Stomach (tissue), 9 donors: ENCODE measurements around the gene TSPAN17. TPM values are rescaled to one million over a fixed set of nuclear protein-coding genes. Genes with fewer than 3 reads are reported as not detected.

Source experiments
- DNase-seq, 2 donors: peaks; one replicate each; pipeline versions ENCODE4 v3.0.0 to v3.0.0-alpha.2; 2013 to 2019
- H3K27ac ChIP-seq, 5 donors: fragments of 200-600 bp in 4 of 5; sonication (generic) in 4 of 5; one replicate each; pipeline ENCODE4 v1.5.1; 2013 to 2019; ENCODE audit warnings: mild to moderate bottlenecking in 1 of 5, moderate library complexity in 1 of 5
- H3K27me3 ChIP-seq, 3 donors: fragments of 200-600 bp; sonication (generic); one replicate each; pipeline ENCODE4 v1.5.1; 2017 to 2019; ENCODE audit warnings: mixed run types in 1 of 3
- H3K36me3 ChIP-seq, 4 donors: fragments of 200-600 bp; sonication (generic); 1 replicate in 3 of 4; 2 replicates in 1 of 4; pipeline ENCODE4 v1.5.1; 2016 to 2019
- H3K4me1 ChIP-seq, 4 donors: fragments of 200-600 bp; sonication (generic); one replicate each; pipeline ENCODE4 v1.5.1; 2016 to 2019
- H3K4me3 ChIP-seq, 4 donors: fragments of 200-600 bp; sonication (generic) in 3 of 4; one replicate each; pipeline ENCODE4 v1.5.1; 2016 to 2019; ENCODE audit warnings: mild to moderate bottlenecking in 1 of 4
- H3K9me3 ChIP-seq, 4 donors: fragments of 200-600 bp; sonication (generic); one replicate each; pipeline ENCODE4 v1.5.1; 2016 to 2019
- CTCF ChIP-seq, 7 experiments: fragments of 450-650 bp in 4 of 7; fragments of 200-600 bp in 3 of 7; sonication (generic) in 3 of 7; IDR thresholded peaks; one replicate each; pipeline ENCODE4 v1.5.1; 2016 to 2019; ENCODE audit warnings: antibody characterized with exemption in 7 of 7, control low read depth in 2 of 7, mild to moderate bottlenecking in 1 of 7
- EP300 ChIP-seq: sonication (generic); formaldehyde crosslinking; IDR thresholded peaks from one replicate; pipeline ENCODE4 v1.6.1; 2017; ENCODE audit warnings: antibody characterized with exemption
- POLR2A ChIP-seq, 4 donors: fragments of 450-650 bp; IDR thresholded peaks; one replicate each; pipeline ENCODE4 v1.6.1; 2016; ENCODE audit warnings: antibody characterized with exemption in 4 of 4, control low read depth in 2 of 4, mild to moderate bottlenecking in 1 of 4, moderate library complexity in 1 of 4
- POLR2AphosphoS5 ChIP-seq, 3 donors: sonication (generic); formaldehyde crosslinking; IDR thresholded peaks; one replicate each; pipeline ENCODE4 v1.6.1; 2016; ENCODE audit warnings: antibody characterized with exemption in 3 of 3
- WGBS, 5 donors: extraction: QIAGEN DNeasy Blood & Tissue Kit in 3 of 5; methylation state at CpG; one replicate each; pipeline versions ENCODE4 v1.1.5 to v1.1.7; 2013 to 2018; 5-methylcytosine and 5-hydroxymethylcytosine counted together
- intact Hi-C: fragments of 100-400 bp; cut with DNase I; formaldehyde crosslinking; loops from one replicate; pipeline ENCODE4 v1.15.1; 2023; ENCODE audit warnings: low total_unique reads
- polyA plus RNA-seq, 3 donors: library from polyadenylated mRNA; stranded (reverse); fragments of 200-250 nt; gene quantifications; one replicate each; pipeline ENCODE4 v1.2.3, GENCODE V29; 2013
- total RNA-seq, 5 donors: library from RNA; depleted of rRNA; stranded (reverse); fragments of >200 nt; gene quantifications; one replicate each; pipeline versions ENCODE4 v1.1.0 to v1.2.3, GENCODE V29; 2014 to 2016
- donor health status: healthy with polysubstance abuse.
- donor health status: Bipolar disorder and iron deficiency.
- donor health status: healthy.

The TSPAN17 gene
- total and polyA plus RNA-seq, 8 donors: 2.3 to 79.9 (median 21.7) TPM

GRCh38 chr5:176674799-176675198 lies 27.5 kb downstream of the TSPAN17 start:
- H3K4me1 ChIP-seq: peaks cover 0 to 3% (median under 1%) of the 10 kb centered on the region in 4 donors
- intact Hi-C loops: no loop called here
- H3K27me3 ChIP-seq: peaks cover 2 to 66% (median 34%) of the 10 kb centered on the region in 3 donors
- H3K9me3 ChIP-seq: no peaks in the 10 kb centered on the region
- no peaks in the 10 kb centered on the region for H3K36me3 ChIP-seq
- H3K27ac ChIP-seq: no peak overlapping the region
- H3K4me3 ChIP-seq: no peak overlapping the region
- DNase-seq: no peak
- 87 to 91% (median 89%) methylated on average over 17 of the region's 17 CpGs for WGBS, 5 donors
- TF ChIP-seq EP300 (no peak), POLR2AphosphoS5 (IDR thresholded peaks at IDR 0.05) (no peak), POLR2A (IDR thresholded peaks at IDR 0.05) (no peak), CTCF (IDR thresholded peaks at IDR 0.05) (no peak)

- TF ChIP-seq POLR2AphosphoS5 (IDR thresholded peaks at IDR 0.05) (no peak), CTCF (IDR thresholded peaks at IDR 0.05) (peak in 3 of 7 experiments; percentile 9 to 26 (median 17)), EP300 (no peak)
- Histone ChIP-seq H3K9me3 (no peaks in the 10 kb centered on the region), H3K4me1 (peaks cover 0 to 8% (median 3%) of the 10 kb centered on the region in 4 donors), H3K36me3 (no peaks in the 10 kb centered on the region), H3K4me3 (no peak overlapping the region), H3K27ac (no peak overlapping the region), H3K27me3 (peaks cover 10 to 66% (median 34%) of the 10 kb centered on the region in 3 donors)
- DNase-seq: peak in 1 of 2 donors; percentile 58
- intact Hi-C loops: no loop called here
- 62 to 68% (median 65%) methylated on average over 19 of the region's 19 CpGs for WGBS, 5 donors
Measured at GRCh38 chr5:176675676-176676360, 28.5 kb downstream of the TSPAN17 start.

GRCh38 chr5:176676361-176676824 lies 29.1 kb downstream of the TSPAN17 start:
- Histone ChIP-seq H3K27me3 (peaks cover 10 to 67% (median 37%) of the 10 kb centered on the region in 3 donors), H3K36me3 (no peaks in the 10 kb centered on the region), H3K4me1 (peaks cover 0 to 8% (median 3%) of the 10 kb centered on the region in 4 donors), H3K27ac (no peak overlapping the region), H3K9me3 (no peaks in the 10 kb centered on the region), H3K4me3 (no peak overlapping the region)
- WGBS, 5 donors: 58 to 68% (median 61%) methylated on average over 10 of the region's 10 CpGs
- intact Hi-C loops: no loop called here
- DNase-seq: no peak
- TF ChIP-seq CTCF (IDR thresholded peaks at IDR 0.05) (no peak), POLR2AphosphoS5 (IDR thresholded peaks at IDR 0.05) (no peak), POLR2A (IDR thresholded peaks at IDR 0.05) (no peak), EP300 (no peak)

- H3K4me3 ChIP-seq: no peak overlapping the region
- no peak for TF ChIP-seq POLR2A (IDR thresholded peaks at IDR 0.05)
- no peak for TF ChIP-seq POLR2AphosphoS5 (IDR thresholded peaks at IDR 0.05)
- no peak for TF ChIP-seq EP300
- TF ChIP-seq CTCF (IDR thresholded peaks at IDR 0.05): no peak
- H3K27me3 ChIP-seq: peaks cover 10 to 67% (median 32%) of the 10 kb centered on the region in 3 donors
- WGBS, 5 donors: 66 to 80% (median 71%) methylated on average over 7 to 12 of the region's 12 CpGs
- no peak for DNase-seq
- peaks cover 0 to 8% (median 3%) of the 10 kb centered on the region in 4 donors for H3K4me1 ChIP-seq
- H3K9me3 ChIP-seq: no peaks in the 10 kb centered on the region
- no peaks in the 10 kb centered on the region for H3K36me3 ChIP-seq
- H3K27ac ChIP-seq: no peak overlapping the region
- intact Hi-C loops: no loop called here
Measured at GRCh38 chr5:176677209-176677939, 30.1 kb downstream of the TSPAN17 start.
